Measurements from ENCODE around the gene DNASE1L3. TPM values are rescaled to one million over a fixed set of nuclear protein-coding genes. Genes with fewer than 3 reads are reported as not detected.

Gene DNASE1L3
- total and polyA plus RNA-seq, 4 donors, result 76.1 to 201 (median 128) TPM

DNA sequence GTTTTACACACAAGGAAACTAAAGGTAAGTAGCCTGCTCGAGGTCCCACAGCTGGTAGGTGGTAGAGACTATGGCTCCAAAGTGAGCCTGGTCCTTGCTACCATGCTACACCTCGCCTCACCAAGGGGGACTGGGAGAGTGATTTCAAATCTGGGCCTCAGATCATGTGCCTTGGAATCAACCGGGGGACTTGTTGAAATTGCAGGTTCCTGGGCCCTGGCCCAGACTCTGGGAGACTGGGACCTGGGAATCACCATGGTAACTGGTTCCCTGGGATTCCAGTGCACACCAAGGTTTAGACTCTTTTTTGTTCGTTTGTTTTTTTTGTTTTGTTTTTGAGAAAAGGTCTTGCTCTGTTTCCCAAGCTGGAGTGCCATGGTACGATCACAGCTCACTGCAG, 21.1 kb downstream of the DNASE1L3 start:
- no peak for DNase-seq (ENCODE audit: low spot score)
- H3K36me3 ChIP-seq (ENCODE audit: control insufficient read depth in 4 of 4, insufficient read depth in 3 of 4, low read depth in 1 of 4, low read length in 3 of 4), result no peaks in the 10 kb centered on the region
- no peaks in the 10 kb centered on the region for H3K27me3 ChIP-seq (ENCODE audit: control insufficient read depth in 4 of 4, insufficient read depth in 4 of 4, low read length in 3 of 4)
- peak overlapping the region; percentile 37 to 70 for H3K27ac ChIP-seq (ENCODE audit: low read depth in 1 of 2, low read length in 2 of 2)
- TF ChIP-seq, protein P1, sequence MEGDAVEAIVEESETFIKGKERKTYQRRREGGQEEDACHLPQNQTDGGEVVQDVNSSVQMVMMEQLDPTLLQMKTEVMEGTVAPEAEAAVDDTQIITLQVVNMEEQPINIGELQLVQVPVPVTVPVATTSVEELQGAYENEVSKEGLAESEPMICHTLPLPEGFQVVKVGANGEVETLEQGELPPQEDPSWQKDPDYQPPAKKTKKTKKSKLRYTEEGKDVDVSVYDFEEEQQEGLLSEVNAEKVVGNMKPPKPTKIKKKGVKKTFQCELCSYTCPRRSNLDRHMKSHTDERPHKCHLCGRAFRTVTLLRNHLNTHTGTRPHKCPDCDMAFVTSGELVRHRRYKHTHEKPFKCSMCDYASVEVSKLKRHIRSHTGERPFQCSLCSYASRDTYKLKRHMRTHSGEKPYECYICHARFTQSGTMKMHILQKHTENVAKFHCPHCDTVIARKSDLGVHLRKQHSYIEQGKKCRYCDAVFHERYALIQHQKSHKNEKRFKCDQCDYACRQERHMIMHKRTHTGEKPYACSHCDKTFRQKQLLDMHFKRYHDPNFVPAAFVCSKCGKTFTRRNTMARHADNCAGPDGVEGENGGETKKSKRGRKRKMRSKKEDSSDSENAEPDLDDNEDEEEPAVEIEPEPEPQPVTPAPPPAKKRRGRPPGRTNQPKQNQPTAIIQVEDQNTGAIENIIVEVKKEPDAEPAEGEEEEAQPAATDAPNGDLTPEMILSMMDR (IDR thresholded peaks at IDR 0.05; ENCODE audit: low read depth, low read length, missing input control), result no peak
- TF ChIP-seq, protein P2, sequence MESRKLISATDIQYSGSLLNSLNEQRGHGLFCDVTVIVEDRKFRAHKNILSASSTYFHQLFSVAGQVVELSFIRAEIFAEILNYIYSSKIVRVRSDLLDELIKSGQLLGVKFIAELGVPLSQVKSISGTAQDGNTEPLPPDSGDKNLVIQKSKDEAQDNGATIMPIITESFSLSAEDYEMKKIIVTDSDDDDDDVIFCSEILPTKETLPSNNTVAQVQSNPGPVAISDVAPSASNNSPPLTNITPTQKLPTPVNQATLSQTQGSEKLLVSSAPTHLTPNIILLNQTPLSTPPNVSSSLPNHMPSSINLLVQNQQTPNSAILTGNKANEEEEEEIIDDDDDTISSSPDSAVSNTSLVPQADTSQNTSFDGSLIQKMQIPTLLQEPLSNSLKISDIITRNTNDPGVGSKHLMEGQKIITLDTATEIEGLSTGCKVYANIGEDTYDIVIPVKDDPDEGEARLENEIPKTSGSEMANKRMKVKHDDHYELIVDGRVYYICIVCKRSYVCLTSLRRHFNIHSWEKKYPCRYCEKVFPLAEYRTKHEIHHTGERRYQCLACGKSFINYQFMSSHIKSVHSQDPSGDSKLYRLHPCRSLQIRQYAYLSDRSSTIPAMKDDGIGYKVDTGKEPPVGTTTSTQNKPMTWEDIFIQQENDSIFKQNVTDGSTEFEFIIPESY (IDR thresholded peaks at IDR 0.05), result no peak
- no peak overlapping the region for H3K9ac ChIP-seq (ENCODE audit: low read depth in 1 of 2, low read length in 2 of 2)
- WGBS, result 65% methylated on average over 5 of the region's 5 CpGs
- H3K4me3 ChIP-seq (ENCODE audit: low read depth in 1 of 3, low read length in 3 of 3), result no peak overlapping the region
- peaks cover 28 to 78% (median 63%) of the 10 kb centered on the region in 4 donors for H3K4me1 ChIP-seq (ENCODE audit: control insufficient read depth in 4 of 4, insufficient read depth in 4 of 4, low read length in 3 of 4)
- H3K9me3 ChIP-seq (ENCODE audit: control insufficient read depth in 4 of 4, low read length in 3 of 4), result no peaks in the 10 kb centered on the region

DNA sequence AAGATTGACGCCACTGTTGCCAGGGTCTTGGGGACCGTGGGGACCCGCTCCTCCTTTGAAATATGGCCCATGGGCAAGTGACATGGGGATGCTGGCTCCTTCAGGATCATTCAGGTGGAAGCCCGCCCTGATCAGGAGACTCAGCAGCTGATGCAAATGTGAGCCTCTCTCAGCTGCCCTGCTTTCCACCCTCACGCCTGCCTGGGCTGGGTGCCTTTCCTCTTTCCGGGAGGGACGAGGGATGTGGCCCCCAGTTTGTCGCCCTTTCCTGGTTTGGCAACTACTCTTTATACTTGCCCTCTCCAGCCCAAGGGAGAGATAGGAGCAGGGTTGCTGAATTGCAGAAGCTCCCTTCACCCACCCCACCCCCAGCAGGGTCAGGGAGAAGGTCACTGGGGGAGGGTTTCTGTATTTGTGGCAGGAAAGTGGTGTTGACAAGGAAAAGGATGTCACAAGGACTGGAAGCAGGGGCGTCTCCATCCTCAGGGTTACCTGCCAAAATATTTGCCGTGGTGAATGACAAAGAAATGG, 21.8 kb downstream of the DNASE1L3 start:
- H3K9ac ChIP-seq (ENCODE audit: low read depth in 1 of 2, low read length in 2 of 2), result no peak overlapping the region
- no peaks in the 10 kb centered on the region for H3K9me3 ChIP-seq (ENCODE audit: control insufficient read depth in 4 of 4, low read length in 3 of 4)
- no peaks in the 10 kb centered on the region for H3K27me3 ChIP-seq (ENCODE audit: control insufficient read depth in 4 of 4, insufficient read depth in 4 of 4, low read length in 3 of 4)
- peak overlapping the region; percentile 37 to 70 for H3K27ac ChIP-seq (ENCODE audit: low read depth in 1 of 2, low read length in 2 of 2)
- H3K4me3 ChIP-seq (ENCODE audit: low read depth in 1 of 3, low read length in 3 of 3), result no peak overlapping the region
- H3K4me1 ChIP-seq (ENCODE audit: control insufficient read depth in 4 of 4, insufficient read depth in 4 of 4, low read length in 3 of 4), result peaks cover 28 to 73% (median 62%) of the 10 kb centered on the region in 4 donors
- no peaks in the 10 kb centered on the region for H3K36me3 ChIP-seq (ENCODE audit: control insufficient read depth in 4 of 4, insufficient read depth in 3 of 4, low read depth in 1 of 4, low read length in 3 of 4)
- TF ChIP-seq HNF4G (IDR thresholded peaks at IDR 0.05) (no peak), SP1 (IDR thresholded peaks at IDR 0.05) (peak; percentile 91), NR2F2 (IDR thresholded peaks at IDR 0.05) (peak; percentile 99), HNF4A (conservative IDR thresholded peaks at IDR 0.05) (peak; percentile 71 to 80), JUND (IDR thresholded peaks at IDR 0.05) (no peak), TAF1 (conservative IDR thresholded peaks at IDR 0.05) (no peak), RXRA (IDR thresholded peaks at IDR 0.05) (peak; percentile 88 to 95), RAD21 (IDR thresholded peaks at IDR 0.05) (peak; percentile 31 to 74), YY1 (IDR thresholded peaks at IDR 0.05) (peak; percentile 48), EGR1 (IDR thresholded peaks at IDR 0.05; ENCODE audit: low read depth in 2 of 2) (peak; percentile 76 to 80), GABPA (IDR thresholded peaks at IDR 0.05 in 1 of 2, conservative IDR thresholded peaks at IDR 0.05 in 1 of 2) (no peak), FOXA2 (IDR thresholded peaks at IDR 0.05) (no peak), FOXA1 (IDR thresholded peaks at IDR 0.05) (no peak)
- TF ChIP-seq, protein P1 (IDR thresholded peaks at IDR 0.05; ENCODE audit: low read depth, low read length, missing input control), result no peak
- TF ChIP-seq, protein P3, sequence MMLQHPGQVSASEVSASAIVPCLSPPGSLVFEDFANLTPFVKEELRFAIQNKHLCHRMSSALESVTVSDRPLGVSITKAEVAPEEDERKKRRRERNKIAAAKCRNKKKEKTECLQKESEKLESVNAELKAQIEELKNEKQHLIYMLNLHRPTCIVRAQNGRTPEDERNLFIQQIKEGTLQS (IDR thresholded peaks at IDR 0.05), result peak; percentile 43
- TF ChIP-seq, protein P4, sequence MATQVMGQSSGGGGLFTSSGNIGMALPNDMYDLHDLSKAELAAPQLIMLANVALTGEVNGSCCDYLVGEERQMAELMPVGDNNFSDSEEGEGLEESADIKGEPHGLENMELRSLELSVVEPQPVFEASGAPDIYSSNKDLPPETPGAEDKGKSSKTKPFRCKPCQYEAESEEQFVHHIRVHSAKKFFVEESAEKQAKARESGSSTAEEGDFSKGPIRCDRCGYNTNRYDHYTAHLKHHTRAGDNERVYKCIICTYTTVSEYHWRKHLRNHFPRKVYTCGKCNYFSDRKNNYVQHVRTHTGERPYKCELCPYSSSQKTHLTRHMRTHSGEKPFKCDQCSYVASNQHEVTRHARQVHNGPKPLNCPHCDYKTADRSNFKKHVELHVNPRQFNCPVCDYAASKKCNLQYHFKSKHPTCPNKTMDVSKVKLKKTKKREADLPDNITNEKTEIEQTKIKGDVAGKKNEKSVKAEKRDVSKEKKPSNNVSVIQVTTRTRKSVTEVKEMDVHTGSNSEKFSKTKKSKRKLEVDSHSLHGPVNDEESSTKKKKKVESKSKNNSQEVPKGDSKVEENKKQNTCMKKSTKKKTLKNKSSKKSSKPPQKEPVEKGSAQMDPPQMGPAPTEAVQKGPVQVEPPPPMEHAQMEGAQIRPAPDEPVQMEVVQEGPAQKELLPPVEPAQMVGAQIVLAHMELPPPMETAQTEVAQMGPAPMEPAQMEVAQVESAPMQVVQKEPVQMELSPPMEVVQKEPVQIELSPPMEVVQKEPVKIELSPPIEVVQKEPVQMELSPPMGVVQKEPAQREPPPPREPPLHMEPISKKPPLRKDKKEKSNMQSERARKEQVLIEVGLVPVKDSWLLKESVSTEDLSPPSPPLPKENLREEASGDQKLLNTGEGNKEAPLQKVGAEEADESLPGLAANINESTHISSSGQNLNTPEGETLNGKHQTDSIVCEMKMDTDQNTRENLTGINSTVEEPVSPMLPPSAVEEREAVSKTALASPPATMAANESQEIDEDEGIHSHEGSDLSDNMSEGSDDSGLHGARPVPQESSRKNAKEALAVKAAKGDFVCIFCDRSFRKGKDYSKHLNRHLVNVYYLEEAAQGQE (IDR thresholded peaks at IDR 0.05), result no peak
- TF ChIP-seq, protein P5, sequence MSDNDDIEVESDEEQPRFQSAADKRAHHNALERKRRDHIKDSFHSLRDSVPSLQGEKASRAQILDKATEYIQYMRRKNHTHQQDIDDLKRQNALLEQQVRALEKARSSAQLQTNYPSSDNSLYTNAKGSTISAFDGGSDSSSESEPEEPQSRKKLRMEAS (IDR thresholded peaks at IDR 0.05), result peak; percentile 91
- TF ChIP-seq, protein P2 (IDR thresholded peaks at IDR 0.05), result no peak
- DNase-seq (ENCODE audit: low spot score), result peak; percentile 72
- 37% methylated on average over 10 of the region's 10 CpGs for WGBS
